Glutamatergic neuron (in vitro differentiated cells): Measurements from ENCODE around the gene BMI1. TPM values are rescaled to one million over a fixed set of nuclear protein-coding genes. Genes with fewer than 3 reads are reported as not detected.

Experiments used
- DNase-seq: peaks from one replicate; pipeline ENCODE4 v3.0.0; 2022
- H3K27ac Mint-ChIP-seq: one replicate; pipeline ENCODE4 v1.8.0; 2020; ENCODE audit warnings: mild to moderate bottlenecking, mixed read lengths, inconsistent platforms; ENCODE audit not compliant: unreplicated experiment
- H3K27me3 Mint-ChIP-seq: one replicate; pipeline ENCODE4 v1.8.0; 2020; ENCODE audit warnings: mild to moderate bottlenecking, moderate library complexity, mixed read lengths, inconsistent platforms; ENCODE audit not compliant: unreplicated experiment
- H3K36me3 Mint-ChIP-seq: one replicate; pipeline ENCODE4 v1.8.0; 2020; ENCODE audit warnings: mild to moderate bottlenecking, mixed read lengths, inconsistent platforms; ENCODE audit not compliant: unreplicated experiment
- H3K4me1 Mint-ChIP-seq: one replicate; pipeline ENCODE4 v1.8.0; 2020; ENCODE audit warnings: mild to moderate bottlenecking, low read depth, mixed read lengths, inconsistent platforms; ENCODE audit not compliant: unreplicated experiment
- H3K4me3 Mint-ChIP-seq: one replicate; pipeline ENCODE4 v1.8.0; 2020; ENCODE audit warnings: mild to moderate bottlenecking, mixed read lengths, inconsistent platforms; ENCODE audit not compliant: unreplicated experiment
- H3K9me3 Mint-ChIP-seq: one replicate; pipeline ENCODE4 v1.8.0; 2020; ENCODE audit warnings: mild to moderate bottlenecking, moderate library complexity, mixed read lengths, inconsistent platforms; ENCODE audit not compliant: unreplicated experiment
- CTCF ChIP-seq: fragments of 200-600 bp; sonication (generic); IDR thresholded peaks from one replicate; pipeline ENCODE4 v1.5.0; 2021; ENCODE audit not compliant: partially characterized antibody, unreplicated experiment
- total RNA-seq: library from RNA; stranded (reverse); fragmentation: NEBNext Ultra II Directional; extraction: Animal tissue kit (Norgen Biotek cat#: 25700); gene quantifications from one replicate; pipeline ENCODE4 v1.2.1, GENCODE V29; 2021; ENCODE audit not compliant: unreplicated experiment

The BMI1 gene
- total RNA-seq, 1 donor from 2014 or later: 23.3 TPM

- Mint-ChIP-seq H3K27ac (no peak overlapping the region), H3K27me3 (peaks cover 26% of the 10 kb centered on the region)
- peak; percentile 37 for DNase-seq
Observed at GRCh38 chr10:22341190-22341925, 20.5 kb downstream of the BMI1 start.

DNA sequence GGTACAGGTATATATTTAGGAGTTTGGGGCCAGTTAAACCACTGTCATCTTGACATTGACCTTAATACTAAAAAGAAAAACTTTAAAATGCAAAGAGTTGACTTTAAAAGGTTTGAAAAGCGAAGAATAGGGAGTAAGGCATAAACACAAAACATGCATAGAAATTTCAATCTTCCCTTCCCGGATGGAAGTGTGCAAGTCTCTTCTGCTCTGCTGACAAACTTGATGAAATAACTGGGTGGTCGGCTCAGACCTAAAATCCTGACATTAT lies 21.0 kb downstream of the BMI1 start:
- peaks cover 4% of the 10 kb centered on the region for H3K36me3 Mint-ChIP-seq
- no peak for DNase-seq
- H3K27me3 Mint-ChIP-seq: peaks cover 25% of the 10 kb centered on the region
- no peak for TF ChIP-seq CTCF
- H3K9me3 Mint-ChIP-seq: peaks cover 11% of the 10 kb centered on the region
- H3K27ac Mint-ChIP-seq: no peak overlapping the region
- no peak overlapping the region for H3K4me3 Mint-ChIP-seq
- peaks cover 1% of the 10 kb centered on the region for H3K4me1 Mint-ChIP-seq

More at GRCh38 chr10:22341190-22341925, 20.5 kb downstream of the BMI1 start:
- Mint-ChIP-seq H3K4me3 (peak overlapping the region; percentile 76), H3K36me3 (peaks cover 4% of the 10 kb centered on the region), H3K4me1 (peaks cover 1% of the 10 kb centered on the region), H3K9me3 (peaks cover 10% of the 10 kb centered on the region)
- TF ChIP-seq CTCF: no peak

GRCh38 chr10:22342421-22342820 lies 21.5 kb downstream of the BMI1 start:
- Mint-ChIP-seq H3K27ac (no peak overlapping the region), H3K9me3 (peaks cover 10% of the 10 kb centered on the region), H3K4me1 (peaks cover under 1% of the 10 kb centered on the region), H3K36me3 (peaks cover 4% of the 10 kb centered on the region), H3K4me3 (no peak overlapping the region), H3K27me3 (peaks cover 20% of the 10 kb centered on the region)
- no peak for TF ChIP-seq CTCF
- no peak for DNase-seq

DNA sequence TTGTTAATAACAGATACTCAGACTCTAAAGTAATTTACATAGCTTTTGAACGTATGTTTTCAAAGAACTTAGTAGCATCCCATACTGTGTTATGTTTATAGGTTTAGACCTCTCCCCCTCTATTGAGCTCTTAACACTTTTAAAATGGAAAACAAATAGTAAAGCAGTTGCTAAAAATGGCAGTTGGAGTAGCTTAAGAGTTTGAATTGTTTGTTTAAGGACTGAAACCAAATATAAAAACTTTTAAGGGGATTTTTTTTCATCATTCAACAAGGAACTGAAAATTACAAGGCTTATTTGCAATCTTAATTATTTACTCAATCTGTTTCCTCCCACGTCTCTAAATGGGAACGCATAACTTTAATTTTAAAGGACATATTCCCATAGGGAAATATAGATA lies 22.8 kb downstream of the BMI1 start:
- H3K36me3 Mint-ChIP-seq: peaks cover 4% of the 10 kb centered on the region
- H3K27ac Mint-ChIP-seq: no peak overlapping the region
- no peaks in the 10 kb centered on the region for H3K4me1 Mint-ChIP-seq
- DNase-seq: no peak
- H3K4me3 Mint-ChIP-seq: no peak overlapping the region
- no peak for TF ChIP-seq CTCF
- peaks cover 9% of the 10 kb centered on the region for H3K9me3 Mint-ChIP-seq
- H3K27me3 Mint-ChIP-seq: peaks cover 16% of the 10 kb centered on the region

DNA sequence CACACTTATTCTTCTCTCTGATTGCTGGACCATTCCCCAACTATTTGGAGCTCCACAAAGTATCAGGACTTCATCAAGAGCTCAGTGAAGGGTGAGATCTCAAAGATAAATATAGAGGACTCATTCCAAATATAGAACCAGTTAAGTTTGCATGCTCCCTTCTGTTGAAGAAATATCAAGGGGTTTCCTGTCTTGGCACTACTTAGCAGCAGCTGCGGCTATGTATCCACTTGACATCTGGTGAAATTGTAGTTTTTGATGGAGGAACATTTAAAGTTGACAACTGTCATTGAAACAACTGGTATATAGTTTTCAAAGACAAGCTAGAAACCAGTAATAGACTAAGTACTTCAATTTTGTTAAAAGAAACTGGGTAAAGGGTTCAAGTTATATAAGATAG lies 23.4 kb downstream of the BMI1 start:
- no peak overlapping the region for H3K4me3 Mint-ChIP-seq

More for the DNA sequence above, 23.4 kb downstream of the BMI1 start:
- H3K27ac Mint-ChIP-seq: no peak overlapping the region
- no peak for TF ChIP-seq CTCF
- no peaks in the 10 kb centered on the region for H3K4me1 Mint-ChIP-seq
- DNase-seq: no peak
- H3K36me3 Mint-ChIP-seq: peaks cover 4% of the 10 kb centered on the region
- peaks cover 9% of the 10 kb centered on the region for H3K9me3 Mint-ChIP-seq
- H3K27me3 Mint-ChIP-seq: peaks cover 16% of the 10 kb centered on the region
